ENCODE measurements around the gene NSL1. TPM values are rescaled to one million over a fixed set of nuclear protein-coding genes. Genes with fewer than 3 reads are reported as not detected.

NSL1 gene
- total and polyA plus RNA-seq, 2 donors (not counting 1 experiment from before 2014, with no cell fraction given), result 20.5 to 45.9 TPM

DNA sequence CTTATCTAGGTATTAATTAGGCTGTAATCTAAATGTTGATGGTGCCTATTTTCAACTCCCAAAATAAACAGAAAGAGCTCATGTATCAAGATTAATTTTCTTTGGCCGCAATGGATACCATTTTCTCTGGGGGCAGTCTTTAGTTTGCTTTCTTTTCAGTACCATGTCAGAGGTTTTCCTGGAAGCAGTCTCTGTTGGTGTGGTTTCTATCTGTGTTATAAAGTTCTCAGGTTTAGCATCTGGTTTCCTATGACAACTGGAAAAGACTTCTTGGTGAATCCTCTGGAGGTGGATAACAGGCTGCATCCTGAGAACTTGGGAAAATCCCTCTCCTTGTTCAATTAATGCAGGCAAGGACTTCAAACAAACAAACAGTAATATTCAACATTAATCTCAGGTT is 53.2 kb downstream of the NSL1 start:
- Histone ChIP-seq H4K20me1 (ENCODE audit: control insufficient read depth, insufficient read depth, low read length, poor library complexity, severe bottlenecking) (peaks cover 14% of the 10 kb centered on the region), H3K9ac (ENCODE audit: low read length) (no peak overlapping the region), H3K9me3 (ENCODE audit: control extremely low read depth in 1 of 3, control insufficient read depth in 2 of 3, insufficient read depth in 1 of 3, low read length in 2 of 3) (no peaks in the 10 kb centered on the region), H3K4me1 (ENCODE audit: control insufficient read depth in 2 of 2, insufficient read depth in 2 of 2, low read length in 2 of 2) (no peaks in the 10 kb centered on the region), H3K4me2 (replicated peaks; ENCODE audit: low read depth, low read length, poor library complexity, severe bottlenecking) (no peak overlapping the region), H3K36me3 (replicated peaks in 1 of 2; ENCODE audit: control extremely low read depth in 1 of 2, control insufficient read depth in 1 of 2, extremely low read depth in 1 of 2, insufficient read depth in 2 of 2, low read length in 1 of 2) (peaks cover 1 to 2% of the 10 kb centered on the region in 2 experiments), H2AFZ (ENCODE audit: insufficient read depth, low read depth, low read length, poor library complexity, severe bottlenecking) (no peak overlapping the region), H3K27me3 (replicated peaks in 1 of 4; ENCODE audit: control extremely low read depth in 1 of 4, control insufficient read depth in 3 of 4, insufficient read depth in 4 of 4, low read length in 3 of 4) (no peaks in the 10 kb centered on the region), H3K79me2 (ENCODE audit: control insufficient read depth, insufficient read depth, low read length) (no peaks in the 10 kb centered on the region), H3K4me3 (ENCODE audit: control extremely low read depth in 1 of 5, extremely low read depth in 1 of 5, insufficient read depth in 1 of 5, low read depth in 2 of 5, low read length in 4 of 5) (no peak overlapping the region), H3K27ac (ENCODE audit: low read length in 2 of 2) (no peak overlapping the region)
- Mint-ChIP-seq H3K9me3 (ENCODE audit: insufficient read depth) (no peaks in the 10 kb centered on the region), H3K4me3 (no peak overlapping the region), H3K4me1 (no peaks in the 10 kb centered on the region), H3K27me3 (no peaks in the 10 kb centered on the region), H3K27ac (no peak overlapping the region)
- intact Hi-C loops (cut with micrococcal nuclease), result no loop called here
- ATAC-seq (ENCODE audit: low read depth) (no peak), DNase-seq (no peak)
- POLR2A ChIA-PET, result no interaction called here
- CTCF ChIA-PET, result no interaction called here
- WGBS (ENCODE audit: insufficient coverage), result no CpG with 5 or more reads among the region's 1 CpG
- no peak for TF ChIP-seq CTCF (IDR thresholded peaks at IDR 0.05)
- TF ChIP-seq EZH2 (IDR thresholded peaks at IDR 0.05; ENCODE audit: borderline replicate concordance, insufficient read depth, low read depth, low read length, poor library complexity, severe bottlenecking), result no peak

- Mint-ChIP-seq H3K4me3 (no peak overlapping the region), H3K27me3 (no peaks in the 10 kb centered on the region), H3K4me1 (no peaks in the 10 kb centered on the region), H3K27ac (no peak overlapping the region), H3K9me3 (ENCODE audit: insufficient read depth) (no peaks in the 10 kb centered on the region)
- Histone ChIP-seq H3K4me1 (ENCODE audit: control insufficient read depth in 2 of 2, insufficient read depth in 2 of 2, low read length in 2 of 2) (no peaks in the 10 kb centered on the region), H3K36me3 (replicated peaks in 1 of 2; ENCODE audit: control extremely low read depth in 1 of 2, control insufficient read depth in 1 of 2, extremely low read depth in 1 of 2, insufficient read depth in 2 of 2, low read length in 1 of 2) (peaks cover 1 to 2% of the 10 kb centered on the region in 2 experiments), H3K4me3 (ENCODE audit: control extremely low read depth in 1 of 5, extremely low read depth in 1 of 5, insufficient read depth in 1 of 5, low read depth in 2 of 5, low read length in 4 of 5) (no peak overlapping the region), H3K9ac (ENCODE audit: low read length) (no peak overlapping the region), H3K9me3 (ENCODE audit: control extremely low read depth in 1 of 3, control insufficient read depth in 2 of 3, insufficient read depth in 1 of 3, low read length in 2 of 3) (no peaks in the 10 kb centered on the region), H2AFZ (ENCODE audit: insufficient read depth, low read depth, low read length, poor library complexity, severe bottlenecking) (no peak overlapping the region), H3K79me2 (ENCODE audit: control insufficient read depth, insufficient read depth, low read length) (no peaks in the 10 kb centered on the region), H3K27ac (ENCODE audit: low read length in 2 of 2) (no peak overlapping the region), H3K27me3 (replicated peaks in 1 of 4; ENCODE audit: control extremely low read depth in 1 of 4, control insufficient read depth in 3 of 4, insufficient read depth in 4 of 4, low read length in 3 of 4) (no peaks in the 10 kb centered on the region), H3K4me2 (replicated peaks; ENCODE audit: low read depth, low read length, poor library complexity, severe bottlenecking) (no peak overlapping the region), H4K20me1 (ENCODE audit: control insufficient read depth, insufficient read depth, low read length, poor library complexity, severe bottlenecking) (peaks cover 14% of the 10 kb centered on the region)
- intact Hi-C loops (cut with micrococcal nuclease), result no loop called here
- ChIA-PET POLR2A (no interaction called here), CTCF (no interaction called here)
- DNase-seq (no peak), ATAC-seq (ENCODE audit: low read depth) (no peak)
- TF ChIP-seq CTCF (IDR thresholded peaks at IDR 0.05), result no peak
- no peak for TF ChIP-seq EZH2 (IDR thresholded peaks at IDR 0.05; ENCODE audit: borderline replicate concordance, insufficient read depth, low read depth, low read length, poor library complexity, severe bottlenecking)
These were observed 54.0 kb downstream of the NSL1 start for GRCh38 chr1:212737559-212737958.

Measured in B cell (primary cell).